ENCODE results near the gene SLC7A4.

DNA sequence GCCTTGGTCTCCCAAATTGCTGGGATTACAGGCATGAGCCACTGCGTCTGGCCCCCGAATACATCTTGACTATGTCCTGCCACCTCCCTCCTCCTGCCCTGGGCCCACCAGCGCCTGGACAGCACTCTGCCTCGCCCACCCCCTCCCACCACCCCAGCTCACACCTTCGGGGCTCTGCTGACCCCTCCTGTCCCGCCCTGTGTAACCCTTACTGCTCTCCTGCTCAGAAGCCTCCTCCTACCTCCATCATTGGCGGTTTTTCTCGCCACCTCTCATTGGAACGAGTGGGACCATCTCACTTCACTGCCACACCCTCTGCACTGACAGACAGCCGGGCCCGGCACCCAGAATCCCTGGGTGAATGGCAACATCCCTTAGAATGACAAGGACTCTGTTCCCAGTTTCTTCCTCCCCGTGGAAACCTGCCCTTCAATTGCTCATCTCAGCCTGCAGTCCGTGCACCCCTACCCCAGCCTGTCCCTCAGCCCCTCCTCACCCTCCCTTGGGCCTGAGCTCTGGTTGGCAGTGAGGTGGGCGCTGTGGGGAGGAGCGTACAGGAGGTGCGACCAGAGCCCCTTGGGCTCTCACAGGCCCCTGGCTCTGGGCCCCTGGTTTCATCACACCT is 45.6 kb upstream of the SLC7A4 start:
- TF ChIP-seq, protein P1, sequence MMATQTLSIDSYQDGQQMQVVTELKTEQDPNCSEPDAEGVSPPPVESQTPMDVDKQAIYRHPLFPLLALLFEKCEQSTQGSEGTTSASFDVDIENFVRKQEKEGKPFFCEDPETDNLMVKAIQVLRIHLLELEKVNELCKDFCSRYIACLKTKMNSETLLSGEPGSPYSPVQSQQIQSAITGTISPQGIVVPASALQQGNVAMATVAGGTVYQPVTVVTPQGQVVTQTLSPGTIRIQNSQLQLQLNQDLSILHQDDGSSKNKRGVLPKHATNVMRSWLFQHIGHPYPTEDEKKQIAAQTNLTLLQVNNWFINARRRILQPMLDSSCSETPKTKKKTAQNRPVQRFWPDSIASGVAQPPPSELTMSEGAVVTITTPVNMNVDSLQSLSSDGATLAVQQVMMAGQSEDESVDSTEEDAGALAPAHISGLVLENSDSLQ (IDR thresholded peaks at IDR 0.05): no peak
- TF ChIP-seq FOXK2 (IDR thresholded peaks at IDR 0.05) (no peak), SUZ12 (IDR thresholded peaks at IDR 0.05) (no peak), FOXM1 (IDR thresholded peaks at IDR 0.05; ENCODE audit: borderline replicate concordance) (no peak), NFRKB (IDR thresholded peaks at IDR 0.05) (no peak), ZNF384 (IDR thresholded peaks at IDR 0.05) (no peak), L3MBTL2 (conservative IDR thresholded peaks at IDR 0.05) (no peak), ELF4 (IDR thresholded peaks at IDR 0.05) (no peak), HDGF (IDR thresholded peaks at IDR 0.05; ENCODE audit: borderline replicate concordance) (no peak), ARNT (IDR thresholded peaks at IDR 0.05) (no peak), SP1 (IDR thresholded peaks at IDR 0.05) (no peak), BHLHE40 (IDR thresholded peaks at IDR 0.05; ENCODE audit: borderline replicate concordance) (no peak)

All from HEK293T (cell line).